Stimulated activated CD8-positive, alpha-beta memory T cell treated with anti-CD3 and anti-CD28 coated beads, Interleukin-2, amount 100 ng/mL, for 1 hour (primary cell): ENCODE measurements around the gene KCNMA1.

Experiments
- DNase-seq, 2 donors: peaks; one replicate each; pipeline ENCODE4 v3.0.0-alpha.2; 2020; ENCODE audit warnings: low read depth in 2 of 2

The KCNMA1 gene

GRCh38 chr10:77556990-77557601 is 80.5 kb downstream of the KCNMA1 start:
- no peak for DNase-seq

GRCh38 chr10:77555591-77556212 is 81.9 kb downstream of the KCNMA1 start:
- no peak for DNase-seq

GRCh38 chr10:77554996-77555397 is 82.6 kb downstream of the KCNMA1 start:
- DNase-seq = no peak

GRCh38 chr10:77553966-77554365 is 83.6 kb downstream of the KCNMA1 start:
- DNase-seq = no peak

GRCh38 chr10:77553311-77553710 is 84.3 kb downstream of the KCNMA1 start:
- DNase-seq = no peak

- DNase-seq = no peak
Observed at GRCh38 chr10:77552252-77552651, 85.4 kb downstream of the KCNMA1 start.

- no peak for DNase-seq
Observed at GRCh38 chr10:77550378-77550777, 87.2 kb downstream of the KCNMA1 start.

- DNase-seq = no peak
Observed at GRCh38 chr10:77548671-77549070, 88.9 kb downstream of the KCNMA1 start.

GRCh38 chr10:77548157-77548556 is 89.5 kb downstream of the KCNMA1 start:
- no peak for DNase-seq

GRCh38 chr10:77547307-77548050 is 90.1 kb downstream of the KCNMA1 start:
- no peak for DNase-seq

GRCh38 chr10:77546042-77546441 is 91.6 kb downstream of the KCNMA1 start:
- no peak for DNase-seq

- DNase-seq = no peak
Observed at GRCh38 chr10:77545585-77545984, 92.0 kb downstream of the KCNMA1 start.

- no peak for DNase-seq
Observed at GRCh38 chr10:77544617-77545016, 93.0 kb downstream of the KCNMA1 start.

GRCh38 chr10:77542710-77543259 is 94.8 kb downstream of the KCNMA1 start:
- no peak for DNase-seq

- DNase-seq = no peak
Observed at GRCh38 chr10:77541944-77542343, 95.7 kb downstream of the KCNMA1 start.

GRCh38 chr10:77541247-77541646 is 96.4 kb downstream of the KCNMA1 start:
- no peak for DNase-seq

- DNase-seq = no peak
Observed at GRCh38 chr10:77539147-77539935, 98.3 kb downstream of the KCNMA1 start.

- DNase-seq = no peak
Observed at GRCh38 chr10:77537720-77538373, 99.8 kb downstream of the KCNMA1 start.

- no peak for DNase-seq
Observed at GRCh38 chr10:77537071-77537470, 100.5 kb downstream of the KCNMA1 start.

- DNase-seq = no peak
Observed at GRCh38 chr10:77533887-77534278, 103.7 kb downstream of the KCNMA1 start.

GRCh38 chr10:77533146-77533886 is 104.3 kb downstream of the KCNMA1 start:
- DNase-seq = no peak
